ENCODE data around the gene TXK. TPM values are rescaled to one million over a fixed set of nuclear protein-coding genes. Genes with fewer than 3 reads are reported as not detected.
"Not testable (repeated sequence)": the region's sequence is repeated elsewhere in the genome, so short reads cannot be mapped to it uniquely, and the experiment has no call there.

The TXK gene
- polyA plus RNA-seq, 1 of the 3 experiments (the other 2 are of a cell fraction), result 0.61 TPM

DNA sequence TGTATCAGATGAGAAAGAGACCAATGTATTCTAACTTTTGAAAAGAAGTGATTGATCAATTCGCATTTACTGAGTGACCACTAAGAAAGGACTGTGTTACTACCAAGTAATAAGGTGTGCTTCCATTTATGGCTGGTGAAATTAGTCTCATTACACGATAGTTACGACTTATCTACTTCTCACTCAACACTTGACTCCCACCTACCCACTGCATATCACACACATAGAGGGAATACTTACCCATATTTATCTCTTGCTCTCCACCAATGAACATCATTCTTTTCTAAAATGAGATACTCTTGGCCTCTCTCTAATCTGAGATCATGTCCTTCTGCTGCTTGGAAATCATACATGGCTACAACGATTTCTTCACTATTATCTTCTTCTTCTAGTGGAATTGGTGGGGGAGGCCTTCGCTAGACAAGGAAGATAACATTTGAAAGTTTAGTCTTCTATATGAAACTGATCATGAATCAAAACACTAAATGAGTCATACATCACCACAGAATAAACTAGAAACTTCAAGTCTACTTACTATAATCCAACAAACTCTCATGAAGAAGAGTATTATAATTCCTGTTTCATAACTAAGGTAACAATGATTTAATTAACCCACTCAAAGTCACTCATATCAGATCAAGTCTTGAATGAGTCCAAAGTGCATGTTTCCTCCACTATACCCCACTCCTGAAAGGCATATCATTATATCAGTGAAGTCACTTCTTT lies 33.7 kb upstream of the TXK start:
- TF ChIP-seq POLR2AphosphoS5 (IDR thresholded peaks at IDR 0.05; ENCODE audit: low read depth, low read length) (no peak), TEAD4 (IDR thresholded peaks at IDR 0.05; ENCODE audit: borderline replicate concordance, insufficient read depth) (no peak), TCF12 (IDR thresholded peaks at IDR 0.05) (no peak), RFX5 (IDR thresholded peaks at IDR 0.05; ENCODE audit: low read length) (no peak), FOSL2 (IDR thresholded peaks at IDR 0.05; ENCODE audit: borderline replicate concordance, low read depth) (no peak), JUND (IDR thresholded peaks at IDR 0.05) (no peak), ELF1 (IDR thresholded peaks at IDR 0.05) (no peak), MXI1 (IDR thresholded peaks at IDR 0.05; ENCODE audit: low read depth, low read length) (no peak), RCOR1 (IDR thresholded peaks at IDR 0.05; ENCODE audit: low read length) (no peak), FOXJ3 (CRISPR knock-in tag; IDR thresholded peaks at IDR 0.05) (no peak), RXRA (IDR thresholded peaks at IDR 0.05; ENCODE audit: borderline replicate concordance, low read depth) (no peak), CHD2 (IDR thresholded peaks at IDR 0.05; ENCODE audit: low read length, partially characterized antibody) (no peak), RAD21 (IDR thresholded peaks at IDR 0.05; ENCODE audit: low read length) (no peak), EZH2phosphoT487 (IDR thresholded peaks at IDR 0.05; ENCODE audit: borderline replicate concordance, low read depth) (no peak), TAF1 (IDR thresholded peaks at IDR 0.05; ENCODE audit: borderline replicate concordance, low read depth, low read length) (no peak)
- TF ChIP-seq, protein P1, sequence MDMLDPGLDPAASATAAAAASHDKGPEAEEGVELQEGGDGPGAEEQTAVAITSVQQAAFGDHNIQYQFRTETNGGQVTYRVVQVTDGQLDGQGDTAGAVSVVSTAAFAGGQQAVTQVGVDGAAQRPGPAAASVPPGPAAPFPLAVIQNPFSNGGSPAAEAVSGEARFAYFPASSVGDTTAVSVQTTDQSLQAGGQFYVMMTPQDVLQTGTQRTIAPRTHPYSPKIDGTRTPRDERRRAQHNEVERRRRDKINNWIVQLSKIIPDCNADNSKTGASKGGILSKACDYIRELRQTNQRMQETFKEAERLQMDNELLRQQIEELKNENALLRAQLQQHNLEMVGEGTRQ (IDR thresholded peaks at IDR 0.05; ENCODE audit: borderline replicate concordance, low read depth, low read length), result no peak
- TF ChIP-seq, protein P2, sequence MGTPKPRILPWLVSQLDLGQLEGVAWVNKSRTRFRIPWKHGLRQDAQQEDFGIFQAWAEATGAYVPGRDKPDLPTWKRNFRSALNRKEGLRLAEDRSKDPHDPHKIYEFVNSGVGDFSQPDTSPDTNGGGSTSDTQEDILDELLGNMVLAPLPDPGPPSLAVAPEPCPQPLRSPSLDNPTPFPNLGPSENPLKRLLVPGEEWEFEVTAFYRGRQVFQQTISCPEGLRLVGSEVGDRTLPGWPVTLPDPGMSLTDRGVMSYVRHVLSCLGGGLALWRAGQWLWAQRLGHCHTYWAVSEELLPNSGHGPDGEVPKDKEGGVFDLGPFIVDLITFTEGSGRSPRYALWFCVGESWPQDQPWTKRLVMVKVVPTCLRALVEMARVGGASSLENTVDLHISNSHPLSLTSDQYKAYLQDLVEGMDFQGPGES (IDR thresholded peaks at IDR 0.05; ENCODE audit: low read depth, low read length), result no peak
- TF ChIP-seq, protein P3, sequence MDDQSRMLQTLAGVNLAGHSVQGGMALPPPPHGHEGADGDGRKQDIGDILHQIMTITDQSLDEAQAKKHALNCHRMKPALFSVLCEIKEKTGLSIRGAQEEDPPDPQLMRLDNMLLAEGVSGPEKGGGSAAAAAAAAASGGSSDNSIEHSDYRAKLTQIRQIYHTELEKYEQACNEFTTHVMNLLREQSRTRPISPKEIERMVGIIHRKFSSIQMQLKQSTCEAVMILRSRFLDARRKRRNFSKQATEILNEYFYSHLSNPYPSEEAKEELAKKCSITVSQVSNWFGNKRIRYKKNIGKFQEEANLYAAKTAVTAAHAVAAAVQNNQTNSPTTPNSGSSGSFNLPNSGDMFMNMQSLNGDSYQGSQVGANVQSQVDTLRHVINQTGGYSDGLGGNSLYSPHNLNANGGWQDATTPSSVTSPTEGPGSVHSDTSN (IDR thresholded peaks at IDR 0.05), result no peak
- TF ChIP-seq, protein P4, sequence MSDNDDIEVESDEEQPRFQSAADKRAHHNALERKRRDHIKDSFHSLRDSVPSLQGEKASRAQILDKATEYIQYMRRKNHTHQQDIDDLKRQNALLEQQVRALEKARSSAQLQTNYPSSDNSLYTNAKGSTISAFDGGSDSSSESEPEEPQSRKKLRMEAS (IDR thresholded peaks at IDR 0.05; ENCODE audit: low read depth), result no peak
- Histone ChIP-seq H3K9ac (no peak overlapping the region), H3K79me2 (ENCODE audit: insufficient read depth) (no peaks in the 10 kb centered on the region), H3K9me3 (no peaks in the 10 kb centered on the region), H3K4me1 (ENCODE audit: control insufficient read depth in 1 of 2, insufficient read depth in 2 of 2, low read depth in 1 of 2, low read length in 1 of 2) (peaks cover 0 to 3% of the 10 kb centered on the region in 2 experiments; a peak in 1 of 4 replicates), H3F3A (replicated peaks; ENCODE audit: insufficient read depth) (no peaks in the 10 kb centered on the region), H3K27ac (ENCODE audit: low read depth in 2 of 2, low read length in 1 of 2) (no peak overlapping the region), H3K27me3 (ENCODE audit: insufficient read depth) (no peaks in the 10 kb centered on the region), H3K9me2 (no peaks in the 10 kb centered on the region), H4K20me1 (ENCODE audit: insufficient read depth) (no peaks in the 10 kb centered on the region), H3K4me2 (no peak overlapping the region), H3K36me3 (replicated peaks in 1 of 2; ENCODE audit: control insufficient read depth in 1 of 2, insufficient read depth in 2 of 2, low read length in 1 of 2) (no peaks in the 10 kb centered on the region), H3K4me3 (ENCODE audit: low read depth in 2 of 2, low read length in 1 of 2) (no peak overlapping the region), H2AFZ (ENCODE audit: low read depth) (no peak overlapping the region)
- ChIA-PET POLR2A (no interaction called here), CTCF (no interaction called here)
- WGBS (ENCODE audit: low lambda C conversion rate), result 82% methylated on average over 5 of the region's 5 CpGs
- no peak for DNase-seq

DNA sequence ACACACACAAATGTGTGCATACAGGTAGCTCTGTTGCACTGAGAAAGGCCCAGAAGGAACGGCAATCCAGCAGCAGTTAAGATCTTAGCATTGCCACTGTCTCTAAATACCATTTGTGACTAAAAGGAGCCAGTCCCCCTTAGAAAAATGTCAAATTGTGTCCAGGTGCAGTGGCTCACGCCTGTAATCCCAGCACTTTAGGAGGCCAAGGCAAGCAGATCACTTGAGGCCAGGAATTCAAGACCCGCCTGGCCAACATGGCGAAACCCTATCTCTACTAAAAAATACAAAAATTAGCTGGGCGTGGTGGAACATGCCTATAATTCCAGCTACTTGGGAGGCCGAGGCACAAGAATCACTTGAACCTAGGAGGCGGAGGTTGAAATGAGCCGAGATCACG lies 30.5 kb upstream of the TXK start:
- H3K36me3 ChIP-seq (replicated peaks in 1 of 2; ENCODE audit: control insufficient read depth in 1 of 2, insufficient read depth in 2 of 2, low read length in 1 of 2); H3K9ac ChIP-seq; POLR2A ChIA-PET; H3K9me2 ChIP-seq; H3K4me3 ChIP-seq (ENCODE audit: low read depth in 2 of 2, low read length in 1 of 2); H2AFZ ChIP-seq (ENCODE audit: low read depth); H3K79me2 ChIP-seq (ENCODE audit: insufficient read depth); H4K20me1 ChIP-seq (ENCODE audit: insufficient read depth); H3K27ac ChIP-seq (ENCODE audit: low read depth in 2 of 2, low read length in 1 of 2); H3F3A ChIP-seq (replicated peaks; ENCODE audit: insufficient read depth); H3K4me1 ChIP-seq (ENCODE audit: control insufficient read depth in 1 of 2, insufficient read depth in 2 of 2, low read depth in 1 of 2, low read length in 1 of 2); H3K27me3 ChIP-seq (ENCODE audit: insufficient read depth); H3K4me2 ChIP-seq; H3K9me3 ChIP-seq; DNase-seq: not testable (repeated sequence)
- WGBS (ENCODE audit: low lambda C conversion rate), result 92% methylated on average over 9 of the region's 9 CpGs
- CTCF ChIA-PET, result interaction anchor here (2.0 kb wide), 1 partner anchor 20 kb away, joined by 4 read pairs; no protein-coding TSS in a partner anchor
